Lung (tissue), 12 donors: ENCODE measurements around the gene GYG2. TPM values are rescaled to one million over a fixed set of nuclear protein-coding genes. Genes with fewer than 3 reads are reported as not detected.

Source experiments
- ATAC-seq: fragments of 200-7000 bp; cut with Tn5 transposase; one replicate; pipeline ENCODE4 v1.9.1; 2020; ENCODE audit warnings: moderate number of reproducible peaks; ENCODE audit not compliant: insufficient read depth, low FRiP score
- DNase-seq, 3 donors: peaks; one replicate each; pipeline ENCODE4 v3.0.0-alpha.2; 2013 to 2017
- H3K27ac ChIP-seq, 2 donors: one replicate each; pipeline ENCODE4 v1.5.1; 2013; ENCODE audit warnings: mild to moderate bottlenecking in 2 of 2, moderate library complexity in 2 of 2, control low read depth in 1 of 2, inconsistent platforms in 1 of 2, low read depth in 1 of 2, low read length in 1 of 2
- H3K27me3 ChIP-seq, 3 donors: one replicate each; pipeline ENCODE4 v1.5.1; 2013; ENCODE audit warnings: low read length in 2 of 3; ENCODE audit not compliant: control insufficient read depth in 3 of 3, insufficient read depth in 3 of 3
- H3K36me3 ChIP-seq, 4 donors: one replicate each; pipeline ENCODE4 v1.5.1; 2013; ENCODE audit warnings: low read length in 4 of 4, mild to moderate bottlenecking in 1 of 4, moderate library complexity in 1 of 4; ENCODE audit not compliant: control insufficient read depth in 4 of 4, insufficient read depth in 4 of 4
- H3K4me1 ChIP-seq, 5 donors: one replicate each; pipeline ENCODE4 v1.5.1; 2013; ENCODE audit warnings: low read length in 5 of 5, mild to moderate bottlenecking in 2 of 5, moderate library complexity in 1 of 5; ENCODE audit not compliant: control insufficient read depth in 5 of 5, insufficient read depth in 5 of 5
- H3K4me3 ChIP-seq: one replicate; pipeline ENCODE4 v1.5.1; 2013; ENCODE audit warnings: mild to moderate bottlenecking, control low read depth, moderate library complexity
- H3K9ac ChIP-seq, 2 donors: one replicate each; pipeline ENCODE4 v1.5.1; 2013; ENCODE audit warnings: low read length in 2 of 2, control low read depth in 1 of 2; ENCODE audit not compliant: insufficient read depth in 1 of 2
- H3K9me3 ChIP-seq, 4 donors: one replicate each; pipeline ENCODE4 v1.5.1; 2013; ENCODE audit warnings: low read length in 3 of 4, mild to moderate bottlenecking in 1 of 4, moderate library complexity in 1 of 4; ENCODE audit not compliant: control insufficient read depth in 4 of 4, insufficient read depth in 3 of 4
- WGBS, 2 donors: extraction: QIAGEN DNeasy Blood & Tissue Kit; methylation state at CpG; one replicate each; pipeline ENCODE4 v1.1.7; 2013; 5-methylcytosine and 5-hydroxymethylcytosine counted together
- polyA plus RNA-seq, 2 donors: library from polyadenylated mRNA; stranded (reverse); fragments of 200-250 nt; gene quantifications; one replicate each; pipeline ENCODE4 v1.2.1, GENCODE V29; 2013
- total RNA-seq, 2 donors: library from RNA; depleted of rRNA in 1 of 2; stranded (reverse); fragments of >200 nt in 1 of 2; gene quantifications; one replicate each; pipeline ENCODE4 v1.2.1, GENCODE V29; 2014 to 2021
- TF ChIP-seq, protein P1 (sequence below): IDR thresholded peaks from 2 replicates; pipeline ENCODE4 v1.5.1; 2012; ENCODE audit warnings: mild to moderate bottlenecking; ENCODE audit errors: control extremely low read depth, extremely low read depth
- donor health status: control.
- donor health status: control.
- donor health status: Bipolar disorder and iron deficiency.
- donor health status: healthy.
- donor health status: DM: yes; HTN: yes; CAD: no.

Gene GYG2
- total and polyA plus RNA-seq, 4 donors: 0.59 to 5.4 (median 2.7) TPM

- Histone ChIP-seq H3K27ac (no peak overlapping the region), H3K27me3 (no peaks in the 10 kb centered on the region), H3K4me3 (no peak overlapping the region), H3K9ac (no peak overlapping the region), H3K36me3 (no peaks in the 10 kb centered on the region), H3K4me1 (peaks cover 0 to 6% (median 0%) of the 10 kb centered on the region in 5 donors), H3K9me3 (peaks cover 0 to 8% (median 4%) of the 10 kb centered on the region in 4 donors)
- WGBS, 2 donors: 94 to 100% methylated on average over 2 of the region's 2 CpGs
- TF ChIP-seq, protein P1, sequence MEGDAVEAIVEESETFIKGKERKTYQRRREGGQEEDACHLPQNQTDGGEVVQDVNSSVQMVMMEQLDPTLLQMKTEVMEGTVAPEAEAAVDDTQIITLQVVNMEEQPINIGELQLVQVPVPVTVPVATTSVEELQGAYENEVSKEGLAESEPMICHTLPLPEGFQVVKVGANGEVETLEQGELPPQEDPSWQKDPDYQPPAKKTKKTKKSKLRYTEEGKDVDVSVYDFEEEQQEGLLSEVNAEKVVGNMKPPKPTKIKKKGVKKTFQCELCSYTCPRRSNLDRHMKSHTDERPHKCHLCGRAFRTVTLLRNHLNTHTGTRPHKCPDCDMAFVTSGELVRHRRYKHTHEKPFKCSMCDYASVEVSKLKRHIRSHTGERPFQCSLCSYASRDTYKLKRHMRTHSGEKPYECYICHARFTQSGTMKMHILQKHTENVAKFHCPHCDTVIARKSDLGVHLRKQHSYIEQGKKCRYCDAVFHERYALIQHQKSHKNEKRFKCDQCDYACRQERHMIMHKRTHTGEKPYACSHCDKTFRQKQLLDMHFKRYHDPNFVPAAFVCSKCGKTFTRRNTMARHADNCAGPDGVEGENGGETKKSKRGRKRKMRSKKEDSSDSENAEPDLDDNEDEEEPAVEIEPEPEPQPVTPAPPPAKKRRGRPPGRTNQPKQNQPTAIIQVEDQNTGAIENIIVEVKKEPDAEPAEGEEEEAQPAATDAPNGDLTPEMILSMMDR: no peak
- no peak for DNase-seq
- no peak for ATAC-seq
These were observed 102.4 kb downstream of the GYG2 start for GRCh38 chrX:2931155-2931554.

DNA sequence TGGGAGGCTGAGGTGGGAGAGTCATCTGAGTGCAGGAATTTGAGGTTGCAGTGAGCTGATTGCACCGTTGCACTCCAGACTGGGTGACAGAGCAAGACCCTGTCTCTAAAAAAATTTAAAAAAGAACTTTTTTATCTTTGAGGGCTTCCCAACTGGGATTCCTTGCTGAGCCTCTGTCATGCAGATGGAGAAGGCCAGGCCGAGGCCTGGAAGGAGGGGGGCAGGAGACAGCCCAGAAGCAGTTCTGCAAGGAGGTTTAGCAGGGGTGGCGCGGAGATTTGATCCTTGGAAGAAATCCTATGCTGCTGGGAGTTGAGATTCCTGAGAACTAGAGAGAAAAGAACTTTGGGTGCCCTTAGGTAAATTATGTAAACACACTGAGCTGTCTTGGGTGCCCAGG is 102.9 kb downstream of the GYG2 start:
- no peak overlapping the region for H3K4me3 ChIP-seq
- peaks cover 0 to 6% (median 0%) of the 10 kb centered on the region in 5 donors for H3K4me1 ChIP-seq
- 80 to 98% methylated on average over 4 of the region's 4 CpGs for WGBS, 2 donors
- TF ChIP-seq, protein P1: no peak
- H3K9me3 ChIP-seq: peaks cover 0 to 8% (median 4%) of the 10 kb centered on the region in 4 donors
- H3K27me3 ChIP-seq: no peaks in the 10 kb centered on the region
- no peak for DNase-seq
- ATAC-seq: no peak
- no peaks in the 10 kb centered on the region for H3K36me3 ChIP-seq
- H3K9ac ChIP-seq: no peak overlapping the region
- no peak overlapping the region for H3K27ac ChIP-seq

Other genes starting within 250 kb of the GYG2 start
- gene CD99, start 137.6 kb upstream of the GYG2 start, total RNA-seq: 100 to 1,000 TPM; 118 to 217 TPM
- gene CD99, start 137.6 kb upstream of the GYG2 start, polyA plus RNA-seq: 100 to 1,000 TPM; 161 to 266 TPM
- under 1 TPM; 0.55 to 0.71 TPM for gene XG, start 76.9 kb upstream of the GYG2 start, total RNA-seq
- gene XG, start 76.9 kb upstream of the GYG2 start, polyA plus RNA-seq: under 1 TPM; 0.21 to 0.24 TPM
- gene ARSD, start 100.4 kb downstream of the GYG2 start, total RNA-seq: 10 to 100 TPM; 42.9 to 55.4 TPM
- 10 to 100 TPM; 10.8 to 25.3 TPM for gene ARSD, start 100.4 kb downstream of the GYG2 start, polyA plus RNA-seq
- not detected for gene ARSH, start 177.6 kb downstream of the GYG2 start, total RNA-seq
- under 1 TPM in 1 of 2 donors, not detected in 1; 0.02 TPM for gene ARSH, start 177.6 kb downstream of the GYG2 start, polyA plus RNA-seq
- gene ARSF, start 212.5 kb downstream of the GYG2 start, total RNA-seq: under 1 TPM in 1 of 2 donors, not detected in 1; 0.28 TPM
- not detected for gene ARSF, start 212.5 kb downstream of the GYG2 start, polyA plus RNA-seq